Astrocyte (in vitro differentiated cells and primary cell): ENCODE measurements around the gene PTPRN2. TPM values are rescaled to one million over a fixed set of nuclear protein-coding genes. Genes with fewer than 3 reads are reported as not detected.

ENCODE experiments used
- DNase-seq: peaks from one replicate; pipeline ENCODE4 v3.0.0-alpha.2; 2010; ENCODE audit warnings: low read depth
- FAIRE-seq: peaks from 2 replicates; lab custom pipeline; 2011; peaks lifted over from hg19 to GRCh38; lab: Jason Lieb, UNC
- H2AFZ ChIP-seq: 2 replicates; pipeline ENCODE4 v1.6.0; 2012; ENCODE audit warnings: low read depth, low read length, inconsistent platforms
- H3K27ac ChIP-seq: 2 replicates; pipeline ENCODE4 v1.5.1; 2011; ENCODE audit warnings: low read depth, low read length, inconsistent platforms
- H3K27me3 ChIP-seq: 2 replicates; pipeline ENCODE4 v1.6.0; 2011; ENCODE audit warnings: low read length, inconsistent platforms; ENCODE audit not compliant: insufficient read depth
- H3K36me3 ChIP-seq: 2 replicates; pipeline ENCODE4 v1.5.1; 2011; ENCODE audit warnings: low read length, inconsistent platforms; ENCODE audit not compliant: insufficient read depth
- H3K4me1 ChIP-seq: 2 replicates; pipeline ENCODE4 v1.5.1; 2011; ENCODE audit warnings: low read length, inconsistent platforms; ENCODE audit not compliant: insufficient read depth
- H3K4me2 ChIP-seq: 2 replicates; pipeline ENCODE4 v1.6.0; 2012; ENCODE audit warnings: low read length, inconsistent platforms
- H3K4me3 ChIP-seq: 2 replicates; pipeline ENCODE4 v1.5.1; 2011; ENCODE audit warnings: low read depth, mild to moderate bottlenecking, low read length, inconsistent platforms; ENCODE audit not compliant: insufficient read depth
- H3K79me2 ChIP-seq: 2 replicates; pipeline ENCODE4 v1.6.0; 2012; ENCODE audit warnings: mild to moderate bottlenecking, low read length, inconsistent platforms; ENCODE audit not compliant: insufficient read depth
- H3K9ac ChIP-seq: 2 replicates; pipeline ENCODE4 v1.6.0; 2012; ENCODE audit warnings: mild to moderate bottlenecking, low read length, inconsistent platforms
- H3K9me3 ChIP-seq: 2 replicates; pipeline ENCODE4 v1.5.1; 2012; ENCODE audit warnings: low read depth, mild to moderate bottlenecking, low read length, inconsistent platforms; ENCODE audit not compliant: insufficient read depth
- H4K20me1 ChIP-seq: 2 replicates; pipeline ENCODE4 v1.6.0; 2012; ENCODE audit warnings: low read length, inconsistent platforms; ENCODE audit not compliant: insufficient read depth
- H3K27ac Mint-ChIP-seq: one replicate; pipeline ENCODE4 v1.8.0; 2021; ENCODE audit warnings: mild to moderate bottlenecking, mixed read lengths; ENCODE audit not compliant: unreplicated experiment
- H3K27me3 Mint-ChIP-seq: one replicate; pipeline ENCODE4 v1.8.0; 2021; ENCODE audit warnings: low read depth, mixed read lengths; ENCODE audit not compliant: unreplicated experiment
- H3K36me3 Mint-ChIP-seq: one replicate; pipeline ENCODE4 v1.8.0; 2021; ENCODE audit warnings: low read depth, mixed read lengths; ENCODE audit not compliant: unreplicated experiment
- H3K4me1 Mint-ChIP-seq: one replicate; pipeline ENCODE4 v1.8.0; 2021; ENCODE audit warnings: low read depth, mixed read lengths; ENCODE audit not compliant: unreplicated experiment
- H3K4me3 Mint-ChIP-seq: one replicate; pipeline ENCODE4 v1.8.0; 2021; ENCODE audit warnings: mild to moderate bottlenecking, moderate library complexity, mixed read lengths; ENCODE audit not compliant: unreplicated experiment
- H3K9me3 Mint-ChIP-seq: one replicate; pipeline ENCODE4 v1.8.0; 2021; ENCODE audit warnings: mild to moderate bottlenecking, mixed read lengths; ENCODE audit not compliant: unreplicated experiment
- EZH2 ChIP-seq: IDR thresholded peaks from 2 replicates; pipeline ENCODE4 v1.6.1; 2012; ENCODE audit warnings: mild to moderate bottlenecking, low read length, inconsistent platforms; ENCODE audit not compliant: insufficient read depth
- total RNA-seq: library from RNA; stranded (reverse); gene quantifications from 2 replicates; pipeline ENCODE4 v1.2.1, GENCODE V29; 2021
- TF ChIP-seq, protein P1 (sequence below): IDR thresholded peaks from 2 replicates; pipeline ENCODE4 v1.5.1; 2011; ENCODE audit warnings: low read depth, mild to moderate bottlenecking, inconsistent platforms, low read length, moderate library complexity; ENCODE audit not compliant: insufficient read depth

Gene PTPRN2
- total RNA-seq, 1 donor from 2014 or later: 0.09 TPM

GRCh38 chr7:158076656-158077055, 511.0 kb downstream of the PTPRN2 start:
- no peaks in the 10 kb centered on the region for H3K36me3 ChIP-seq
- TF ChIP-seq EZH2: no peak
- TF ChIP-seq, protein P1, sequence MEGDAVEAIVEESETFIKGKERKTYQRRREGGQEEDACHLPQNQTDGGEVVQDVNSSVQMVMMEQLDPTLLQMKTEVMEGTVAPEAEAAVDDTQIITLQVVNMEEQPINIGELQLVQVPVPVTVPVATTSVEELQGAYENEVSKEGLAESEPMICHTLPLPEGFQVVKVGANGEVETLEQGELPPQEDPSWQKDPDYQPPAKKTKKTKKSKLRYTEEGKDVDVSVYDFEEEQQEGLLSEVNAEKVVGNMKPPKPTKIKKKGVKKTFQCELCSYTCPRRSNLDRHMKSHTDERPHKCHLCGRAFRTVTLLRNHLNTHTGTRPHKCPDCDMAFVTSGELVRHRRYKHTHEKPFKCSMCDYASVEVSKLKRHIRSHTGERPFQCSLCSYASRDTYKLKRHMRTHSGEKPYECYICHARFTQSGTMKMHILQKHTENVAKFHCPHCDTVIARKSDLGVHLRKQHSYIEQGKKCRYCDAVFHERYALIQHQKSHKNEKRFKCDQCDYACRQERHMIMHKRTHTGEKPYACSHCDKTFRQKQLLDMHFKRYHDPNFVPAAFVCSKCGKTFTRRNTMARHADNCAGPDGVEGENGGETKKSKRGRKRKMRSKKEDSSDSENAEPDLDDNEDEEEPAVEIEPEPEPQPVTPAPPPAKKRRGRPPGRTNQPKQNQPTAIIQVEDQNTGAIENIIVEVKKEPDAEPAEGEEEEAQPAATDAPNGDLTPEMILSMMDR: no peak
- no peak overlapping the region for H3K27ac ChIP-seq
- Mint-ChIP-seq H3K27me3 (no peaks in the 10 kb centered on the region), H3K4me1 (no peaks in the 10 kb centered on the region), H3K27ac (no peak overlapping the region), H3K9me3 (peaks cover 11% of the 10 kb centered on the region), H3K4me3 (no peak overlapping the region), H3K36me3 (no peaks in the 10 kb centered on the region)
- DNase-seq (no peak), FAIRE-seq (no peak)
- H3K4me3 ChIP-seq: no peak overlapping the region
- H4K20me1 ChIP-seq: no peaks in the 10 kb centered on the region
- H3K79me2 ChIP-seq: no peaks in the 10 kb centered on the region
- H3K4me1 ChIP-seq: no peaks in the 10 kb centered on the region
- no peak overlapping the region for H3K9ac ChIP-seq
- H2AFZ ChIP-seq: no peak overlapping the region
- peaks cover 11% of the 10 kb centered on the region for H3K9me3 ChIP-seq
- H3K27me3 ChIP-seq: no peaks in the 10 kb centered on the region
- no peak overlapping the region for H3K4me2 ChIP-seq

DNA sequence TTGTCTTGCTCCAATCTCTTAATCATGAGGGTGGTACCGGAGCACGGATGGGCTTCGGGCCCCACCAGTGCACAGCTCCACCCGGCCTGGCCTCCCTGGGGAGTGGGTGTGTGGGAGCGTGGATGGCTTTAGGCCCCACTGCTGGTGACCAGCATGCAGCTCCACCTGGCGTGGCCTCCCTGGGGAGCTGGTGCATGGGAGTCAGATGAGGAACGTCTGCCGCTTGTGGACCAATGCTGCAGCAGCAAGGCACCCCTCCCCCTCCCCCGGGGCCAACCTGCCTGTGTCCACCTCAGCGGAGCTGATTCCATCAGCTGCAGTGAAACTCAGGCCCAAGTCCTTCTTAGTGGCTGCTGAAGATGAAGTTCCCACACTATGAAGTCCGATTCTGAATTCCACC, 511.4 kb downstream of the PTPRN2 start:
- no peak overlapping the region for H2AFZ ChIP-seq
- Mint-ChIP-seq H3K27ac (no peak overlapping the region), H3K4me3 (no peak overlapping the region), H3K9me3 (peaks cover 11% of the 10 kb centered on the region), H3K36me3 (no peaks in the 10 kb centered on the region), H3K27me3 (no peaks in the 10 kb centered on the region), H3K4me1 (no peaks in the 10 kb centered on the region)
- no peaks in the 10 kb centered on the region for H3K36me3 ChIP-seq
- no peaks in the 10 kb centered on the region for H4K20me1 ChIP-seq
- H3K79me2 ChIP-seq: no peaks in the 10 kb centered on the region
- no peak overlapping the region for H3K4me2 ChIP-seq
- H3K27ac ChIP-seq: no peak overlapping the region
- no peaks in the 10 kb centered on the region for H3K27me3 ChIP-seq
- no peak overlapping the region for H3K9ac ChIP-seq
- DNase-seq (no peak), FAIRE-seq (no peak)
- peaks cover 10% of the 10 kb centered on the region for H3K9me3 ChIP-seq
- TF ChIP-seq, protein P1: no peak
- TF ChIP-seq EZH2: no peak
- no peaks in the 10 kb centered on the region for H3K4me1 ChIP-seq
- no peak overlapping the region for H3K4me3 ChIP-seq

DNA sequence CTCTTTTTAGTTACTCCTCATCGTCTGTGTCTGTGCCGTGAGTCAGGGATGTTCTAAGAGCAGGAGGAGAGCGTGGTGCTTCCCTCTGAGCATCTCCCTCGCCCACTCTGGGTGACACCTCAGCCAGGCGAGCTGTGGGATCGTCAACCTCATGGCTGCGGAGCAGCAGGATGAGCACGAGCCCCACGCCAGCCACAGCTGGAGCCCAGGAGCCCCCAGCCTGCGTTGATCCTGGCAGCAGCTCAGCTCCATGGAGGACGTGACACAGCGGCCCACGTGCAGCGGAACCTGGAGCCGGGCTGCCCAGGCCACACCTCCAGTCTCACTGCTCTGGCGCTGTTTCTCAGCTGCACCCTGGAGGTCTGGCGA, 512.0 kb downstream of the PTPRN2 start:
- no peak overlapping the region for H3K27ac ChIP-seq
- H3K4me3 ChIP-seq: no peak overlapping the region
- H2AFZ ChIP-seq: no peak overlapping the region
- H3K27ac Mint-ChIP-seq: no peak overlapping the region
- no peaks in the 10 kb centered on the region for H3K79me2 ChIP-seq
- DNase-seq (no peak), FAIRE-seq (no peak)
- no peaks in the 10 kb centered on the region for H3K36me3 ChIP-seq
- H3K4me1 ChIP-seq: no peaks in the 10 kb centered on the region
- no peaks in the 10 kb centered on the region for H3K27me3 ChIP-seq
- H3K9me3 ChIP-seq: peaks cover 5% of the 10 kb centered on the region
- no peak overlapping the region for H3K4me3 Mint-ChIP-seq
- no peak overlapping the region for H3K9ac ChIP-seq
- no peaks in the 10 kb centered on the region for H3K36me3 Mint-ChIP-seq
- no peaks in the 10 kb centered on the region for H3K4me1 Mint-ChIP-seq
- no peaks in the 10 kb centered on the region for H4K20me1 ChIP-seq
- H3K4me2 ChIP-seq: no peak overlapping the region
- H3K9me3 Mint-ChIP-seq: peaks cover 11% of the 10 kb centered on the region
- TF ChIP-seq, protein P1: no peak
- TF ChIP-seq EZH2: no peak
- H3K27me3 Mint-ChIP-seq: no peaks in the 10 kb centered on the region
